SH-SY5Y (cell line): ENCODE data around the gene PIK3C2A.

Experiments
- GATA2 ChIP-seq: IDR thresholded peaks from 2 replicates; pipeline ENCODE4 v1.6.1; 2011; ENCODE audit warnings: mild to moderate bottlenecking, low read depth, low read length
- GATA3 ChIP-seq: IDR thresholded peaks from 2 replicates; pipeline ENCODE4 v1.6.1; 2011; ENCODE audit warnings: low read depth, mild to moderate bottlenecking, low read length, moderate library complexity

DNA sequence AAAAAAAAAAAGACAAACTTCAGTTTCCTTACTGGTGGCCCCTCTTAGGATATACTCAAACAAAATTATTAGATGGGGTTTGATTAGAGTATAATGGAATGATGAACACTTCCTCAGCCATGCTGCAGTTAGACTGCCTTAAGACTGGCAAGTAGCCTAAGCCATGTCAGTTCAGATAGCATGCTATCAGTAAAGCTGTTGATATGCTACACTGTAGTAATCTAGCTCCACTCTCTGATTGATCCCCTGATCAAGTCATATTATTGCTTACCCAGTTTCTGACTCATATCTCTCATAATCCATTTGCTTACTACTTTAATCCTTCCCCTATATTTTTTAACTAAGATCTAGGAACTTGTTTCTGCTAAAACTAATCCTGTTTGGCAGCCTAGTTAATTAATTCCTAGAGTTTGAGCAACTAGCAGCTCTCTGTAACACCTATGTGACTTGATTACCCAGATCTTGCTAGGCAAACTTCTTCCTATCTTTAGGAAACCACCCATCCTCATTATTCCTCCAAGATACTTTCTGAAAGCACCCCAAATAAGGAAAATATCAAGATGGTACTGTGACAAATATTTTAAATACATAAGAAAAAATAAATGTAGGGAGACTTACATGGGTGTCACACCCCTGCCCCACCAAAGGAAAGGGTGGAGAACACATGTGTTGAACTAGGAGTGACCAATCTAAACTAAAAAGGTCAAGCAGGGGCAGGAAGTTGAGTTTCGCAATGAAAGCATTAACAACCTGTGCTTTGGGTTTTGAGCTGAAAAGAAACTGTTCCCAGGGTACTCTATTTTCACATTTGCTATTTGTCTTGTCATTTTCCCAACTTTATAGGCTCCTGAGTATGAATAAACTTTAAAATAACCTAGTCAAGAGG lies 43.2 kb downstream of the PIK3C2A start:
- TF ChIP-seq GATA2 (no peak), GATA3 (no peak)
